H1 (cell line): ENCODE results near the gene SOD2. TPM values are rescaled to one million over a fixed set of nuclear protein-coding genes. Genes with fewer than 3 reads are reported as not detected.

Experiments
- BACH1 ChIP-seq: IDR thresholded peaks from 2 replicates; pipeline ENCODE4 v1.6.1; 2012; ENCODE audit warnings: low read length, improper control_type of control experiment
- BRCA1 ChIP-seq: IDR thresholded peaks from 2 replicates; pipeline ENCODE4 v1.6.1; 2012; ENCODE audit warnings: low read depth, low read length, improper control_type of control experiment
- CBX8 ChIP-seq: fragments of 300-800, 300-1000 bp; sonication (generic); IDR thresholded peaks from 2 replicates; pipeline ENCODE4 v1.7.1; 2016; ENCODE audit warnings: low read depth, low read length, borderline replicate concordance
- CEBPB ChIP-seq: IDR thresholded peaks from 2 replicates; pipeline ENCODE4 v1.6.1; 2012; ENCODE audit warnings: low read depth, low read length
- CHD2 ChIP-seq: IDR thresholded peaks from 2 replicates; pipeline ENCODE4 v1.6.1; 2012; ENCODE audit warnings: low read length, improper control_type of control experiment
- EGR1 ChIP-seq: IDR thresholded peaks from 2 replicates; pipeline ENCODE4 v1.6.1; 2011; ENCODE audit warnings: low read depth, low read length, borderline replicate concordance
- EZH2 ChIP-seq: fragments of 200-600 bp; sonication (generic); IDR thresholded peaks from 2 replicates; pipeline ENCODE4 v1.7.1; 2012; ENCODE audit warnings: low read depth, mild to moderate bottlenecking, moderate library complexity, low read length, inconsistent platforms; ENCODE audit not compliant: severe bottlenecking
- GABPA ChIP-seq: IDR thresholded peaks from 2 replicates; pipeline ENCODE4 v1.6.1; 2011; ENCODE audit warnings: mild to moderate bottlenecking, low read length, moderate library complexity, borderline replicate concordance; ENCODE audit not compliant: insufficient read depth
- GTF2F1 ChIP-seq: IDR thresholded peaks from 2 replicates; pipeline ENCODE4 v1.6.1; 2012; ENCODE audit warnings: low read depth, low read length, improper control_type of control experiment, borderline replicate concordance
- HDAC2 ChIP-seq, 2 experiments: fragments of 300-600 bp in 1 of 2; sonication (generic) in 1 of 2; IDR thresholded peaks; 2 replicates each; pipeline ENCODE4 v1.6.1; 2011 to 2012; ENCODE audit warnings: low read depth in 2 of 2, low read length in 2 of 2, mild to moderate bottlenecking in 2 of 2, moderate library complexity in 2 of 2, borderline replicate concordance in 1 of 2, inconsistent platforms in 1 of 2
- JUN ChIP-seq: IDR thresholded peaks from 2 replicates; pipeline ENCODE4 v1.6.1; 2011; ENCODE audit warnings: low read depth, mild to moderate bottlenecking, improper control_type of control experiment, low read length
- RBBP5 ChIP-seq: IDR thresholded peaks from 2 replicates; pipeline ENCODE4 v1.7.1; 2012; ENCODE audit warnings: low read depth, mild to moderate bottlenecking, inconsistent platforms, low read length, moderate library complexity, borderline replicate concordance
- RFX5 ChIP-seq: IDR thresholded peaks from 2 replicates; pipeline ENCODE4 v1.6.1; 2011; ENCODE audit warnings: low read depth, low read length, improper control_type of control experiment, borderline replicate concordance
- SIN3A ChIP-seq, 2 experiments: IDR thresholded peaks in 1 of 2; conservative IDR thresholded peaks in 1 of 2; 2 replicates each; pipeline ENCODE4 v1.6.1; 2011 to 2012; ENCODE audit warnings: low read length in 2 of 2, improper control_type of control experiment in 1 of 2, low read depth in 1 of 2, mild to moderate bottlenecking in 1 of 2
- TAF7 ChIP-seq: optimal IDR thresholded peaks from 2 replicates; pipeline ENCODE3; 2011; ENCODE audit warnings: low read depth, mild to moderate bottlenecking, inconsistent platforms, low read length, moderate library complexity, borderline replicate concordance
- TEAD4 ChIP-seq: IDR thresholded peaks from 2 replicates; pipeline ENCODE4 v1.6.1; 2012; ENCODE audit warnings: low read depth, low read length, inconsistent platforms, mixed read lengths
- polyA plus RNA-seq, 7 experiments: library from polyadenylated mRNA; depleted of rRNA in 3 of 7; stranded (reverse) in 5 of 7; unstranded in 2 of 7; fragments of >200 nt in 5 of 7; fragments of 200-250 nt in 2 of 7; gene quantifications; 1 replicate in 5 of 7; 2 replicates in 1 of 7; 4 replicates in 1 of 7; pipeline versions ENCODE4 v1.2.1 to v1.2.3, GENCODE V29; 2011 to 2013; ENCODE audit warnings: missing spikeins in 2 of 7, mixed read lengths in 2 of 7
- total RNA-seq: library from RNA; stranded (reverse); fragmentation: NEBNext Ultra II Directional; extraction: Animal tissue kit (Norgen Biotek cat#: 25700); gene quantifications from 2 replicates; pipeline ENCODE4 v1.2.1, GENCODE V29; 2021
- TF ChIP-seq, protein P1 (sequence below): IDR thresholded peaks from 2 replicates; pipeline ENCODE4 v1.6.1; 2011; ENCODE audit warnings: low read length, improper control_type of control experiment
- TF ChIP-seq, protein P2 (sequence below): IDR thresholded peaks from 2 replicates; pipeline ENCODE4 v1.6.1; 2012; ENCODE audit warnings: low read length, inconsistent platforms

The SOD2 gene
- total and polyA plus RNA-seq, 2 of the 8 experiments (the other 6 are each of a cell fraction or from before 2014, with no cell fraction given) = 31.1 to 88.7 TPM

DNA sequence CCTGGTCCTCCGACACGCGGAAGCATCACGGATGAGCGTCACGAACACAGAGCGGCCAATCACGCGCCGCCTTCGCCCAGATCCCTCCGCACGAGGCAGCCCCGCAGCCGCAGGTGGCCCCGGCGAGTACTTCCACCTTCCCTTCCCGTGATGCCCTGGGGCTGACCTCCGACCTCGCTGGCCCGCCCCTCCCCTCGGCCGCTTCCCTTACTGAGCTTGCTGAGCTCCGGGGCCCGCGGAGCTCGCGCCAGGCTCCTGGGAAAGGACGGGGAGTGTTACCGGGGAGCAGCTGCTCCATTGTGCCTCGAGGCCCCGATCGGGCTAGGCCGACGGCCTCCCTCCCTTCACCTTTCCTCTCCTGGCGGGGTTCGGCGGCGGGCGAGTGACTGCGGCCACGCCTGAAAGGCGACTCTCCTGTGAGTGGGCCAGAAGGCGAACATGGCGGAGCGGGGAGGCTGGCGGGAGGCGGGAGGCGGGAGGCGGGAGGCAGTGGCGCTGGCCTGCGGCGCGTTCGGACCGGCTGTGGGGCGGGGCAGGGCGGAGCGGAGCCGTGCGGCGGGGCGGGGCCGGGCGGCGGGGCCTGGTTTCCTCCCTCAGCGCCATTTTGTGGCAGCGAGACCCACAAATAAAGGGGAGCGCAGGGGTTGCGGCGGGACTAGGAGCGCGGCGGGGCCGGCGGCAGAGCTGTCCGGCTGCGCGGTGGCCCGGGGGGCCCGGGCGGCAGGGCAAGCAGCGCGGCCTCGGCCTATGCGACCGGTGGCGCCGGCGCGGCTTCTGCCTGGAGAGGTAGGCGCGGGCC lies 34.1 kb upstream of the SOD2 start, which contains the start of gene WTAP (continued):
- TF ChIP-seq, protein P1, sequence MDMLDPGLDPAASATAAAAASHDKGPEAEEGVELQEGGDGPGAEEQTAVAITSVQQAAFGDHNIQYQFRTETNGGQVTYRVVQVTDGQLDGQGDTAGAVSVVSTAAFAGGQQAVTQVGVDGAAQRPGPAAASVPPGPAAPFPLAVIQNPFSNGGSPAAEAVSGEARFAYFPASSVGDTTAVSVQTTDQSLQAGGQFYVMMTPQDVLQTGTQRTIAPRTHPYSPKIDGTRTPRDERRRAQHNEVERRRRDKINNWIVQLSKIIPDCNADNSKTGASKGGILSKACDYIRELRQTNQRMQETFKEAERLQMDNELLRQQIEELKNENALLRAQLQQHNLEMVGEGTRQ = peak; percentile 8; the same call in 1 of the 2 replicates
- TF ChIP-seq SIN3A (conservative IDR thresholded peaks at IDR 0.05 in 1 of 2, IDR thresholded peaks at IDR 0.05 in 1 of 2; ENCODE audit: low read depth in 1 of 2, low read length in 2 of 2) (peak in 1 of 2 experiments; percentile 91; a peak in 2 of 4 replicates), RFX5 (no peak), TAF7 (peak; percentile 64), TEAD4 (no peak; the same call in 1 of the 2 replicates), GTF2F1 (peak; percentile 63; the same call in 1 of the 2 replicates), RBBP5 (peak; percentile 20; the same call in 1 of the 2 replicates), CBX8 (no peak), EGR1 (no peak), EZH2 (no peak), CEBPB (no peak), GABPA (no peak), JUN (no peak), CHD2 (peak; percentile 94), HDAC2 (IDR thresholded peaks at IDR 0.05; ENCODE audit: borderline replicate concordance in 1 of 2, low read depth in 2 of 2, low read length in 2 of 2) (peak; percentile 95 to 97; a peak in 3 of 4 replicates), BRCA1 (no peak), BACH1 (peak; percentile 95)
- TF ChIP-seq, protein P2, sequence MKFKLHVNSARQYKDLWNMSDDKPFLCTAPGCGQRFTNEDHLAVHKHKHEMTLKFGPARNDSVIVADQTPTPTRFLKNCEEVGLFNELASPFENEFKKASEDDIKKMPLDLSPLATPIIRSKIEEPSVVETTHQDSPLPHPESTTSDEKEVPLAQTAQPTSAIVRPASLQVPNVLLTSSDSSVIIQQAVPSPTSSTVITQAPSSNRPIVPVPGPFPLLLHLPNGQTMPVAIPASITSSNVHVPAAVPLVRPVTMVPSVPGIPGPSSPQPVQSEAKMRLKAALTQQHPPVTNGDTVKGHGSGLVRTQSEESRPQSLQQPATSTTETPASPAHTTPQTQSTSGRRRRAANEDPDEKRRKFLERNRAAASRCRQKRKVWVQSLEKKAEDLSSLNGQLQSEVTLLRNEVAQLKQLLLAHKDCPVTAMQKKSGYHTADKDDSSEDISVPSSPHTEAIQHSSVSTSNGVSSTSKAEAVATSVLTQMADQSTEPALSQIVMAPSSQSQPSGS = no peak
- TF ChIP-seq, all 59 proteins: peak for 22
